Mesenchymal stem cell (in vitro differentiated cells and primary cell): ENCODE results near the gene CDH1.

Experiments used
- DNase-seq: peaks from one replicate; pipeline ENCODE4 v3.0.0-alpha.2; 2013
- H2AFZ ChIP-seq: one replicate; pipeline ENCODE4 v1.6.1; 2013; ENCODE audit warnings: low read depth, mild to moderate bottlenecking, control low read depth, inconsistent platforms, low read length, moderate library complexity
- H2AK5ac ChIP-seq: 2 replicates; pipeline ENCODE4 v1.6.1; 2013; ENCODE audit warnings: low read length, moderate library complexity, mild to moderate bottlenecking, inconsistent platforms; ENCODE audit not compliant: severe bottlenecking
- H2BK120ac ChIP-seq: one replicate; pipeline ENCODE4 v1.6.1; 2013; ENCODE audit warnings: low read depth, mild to moderate bottlenecking, inconsistent platforms, low read length, moderate library complexity
- H2BK12ac ChIP-seq, 2 experiments: one replicate each; pipeline ENCODE4 v1.6.1; 2013; ENCODE audit warnings: inconsistent platforms in 2 of 2, low read length in 2 of 2, mild to moderate bottlenecking in 2 of 2, moderate library complexity in 2 of 2, control low read depth in 1 of 2
- H2BK15ac ChIP-seq: one replicate; pipeline ENCODE4 v1.6.1; 2013; ENCODE audit warnings: mild to moderate bottlenecking, low read depth, inconsistent platforms; ENCODE audit not compliant: poor library complexity, severe bottlenecking
- H2BK5ac ChIP-seq: 2 replicates; pipeline ENCODE4 v1.6.1; 2013; ENCODE audit warnings: low read depth, mild to moderate bottlenecking, low read length, control low read depth, inconsistent platforms; ENCODE audit not compliant: poor library complexity, severe bottlenecking
- H3K14ac ChIP-seq, 2 experiments: one replicate each; pipeline ENCODE4 v1.6.1; 2013; ENCODE audit warnings: inconsistent platforms in 2 of 2, low read length in 2 of 2, control low read depth in 1 of 2, mild to moderate bottlenecking in 1 of 2, moderate library complexity in 1 of 2
- H3K18ac ChIP-seq, 2 experiments: one replicate each; pipeline ENCODE4 v1.6.1; 2013; ENCODE audit warnings: inconsistent platforms in 2 of 2, low read length in 2 of 2, control low read depth in 1 of 2, low read depth in 1 of 2, mild to moderate bottlenecking in 1 of 2
- H3K23ac ChIP-seq, 2 experiments: one replicate each; pipeline ENCODE4 v1.6.1; 2013; ENCODE audit warnings: inconsistent platforms in 2 of 2, low read length in 2 of 2, mild to moderate bottlenecking in 2 of 2, moderate library complexity in 2 of 2, control low read depth in 1 of 2
- H3K27ac ChIP-seq: 2 replicates; pipeline ENCODE4 v1.5.1; 2013; ENCODE audit warnings: mild to moderate bottlenecking, moderate library complexity, low read length, control low read depth, inconsistent platforms; ENCODE audit not compliant: poor library complexity, severe bottlenecking
- H3K27me3 ChIP-seq, 2 experiments: 2 replicates each; pipeline versions ENCODE4 v1.6.1 to v1.7.0; 2013; ENCODE audit warnings: low read length in 2 of 2, mild to moderate bottlenecking in 2 of 2, moderate library complexity in 2 of 2, control low read depth in 1 of 2, inconsistent platforms in 1 of 2; ENCODE audit not compliant: control insufficient read depth in 1 of 2, insufficient read depth in 1 of 2
- H3K36me3 ChIP-seq, 2 experiments: 2 replicates each; pipeline versions ENCODE4 v1.6.1 to v1.7.0; 2013; ENCODE audit warnings: low read length in 2 of 2, control low read depth in 1 of 2, inconsistent platforms in 1 of 2, low read depth in 1 of 2, mild to moderate bottlenecking in 1 of 2; ENCODE audit not compliant: insufficient read depth in 2 of 2, control insufficient read depth in 1 of 2
- H3K4ac ChIP-seq, 2 experiments: one replicate each; pipeline ENCODE4 v1.6.1; 2013; ENCODE audit warnings: inconsistent platforms in 2 of 2, low read length in 2 of 2, mild to moderate bottlenecking in 2 of 2, moderate library complexity in 2 of 2, control low read depth in 1 of 2, low read depth in 1 of 2
- H3K4me1 ChIP-seq: 2 replicates; pipeline ENCODE4 v1.6.1; 2013; ENCODE audit warnings: low read depth, low read length, control low read depth; ENCODE audit not compliant: control insufficient read depth, insufficient read depth
- H3K4me2 ChIP-seq: 2 replicates; pipeline ENCODE4 v1.6.1; 2013; ENCODE audit warnings: low read length, mild to moderate bottlenecking, inconsistent platforms; ENCODE audit not compliant: poor library complexity, severe bottlenecking
- H3K4me3 ChIP-seq, 2 experiments: 2 replicates each; pipeline versions ENCODE4 v1.5.1 to v1.7.0; 2013; ENCODE audit warnings: low read length in 2 of 2, mild to moderate bottlenecking in 2 of 2, control low read depth in 1 of 2, low read depth in 1 of 2; ENCODE audit not compliant: insufficient read depth in 1 of 2
- H3K79me1 ChIP-seq: replicated peaks from 2 replicates; pipeline ENCODE4 v1.6.1; 2013; ENCODE audit warnings: mild to moderate bottlenecking, control low read depth, low read length, inconsistent platforms; ENCODE audit not compliant: poor library complexity, severe bottlenecking
- H3K9ac ChIP-seq: 2 replicates; pipeline ENCODE4 v1.7.0; 2013; ENCODE audit warnings: mild to moderate bottlenecking, low read length, moderate library complexity
- H3K9me3 ChIP-seq: 2 replicates; pipeline ENCODE4 v1.7.0; 2013; ENCODE audit warnings: mild to moderate bottlenecking, low read length; ENCODE audit not compliant: control insufficient read depth
- H4K8ac ChIP-seq: one replicate; pipeline ENCODE4 v1.6.1; 2013; ENCODE audit warnings: inconsistent platforms, mild to moderate bottlenecking, low read length, moderate library complexity
- H4K91ac ChIP-seq: one replicate; pipeline ENCODE4 v1.6.1; 2013; ENCODE audit warnings: mild to moderate bottlenecking, low read length, inconsistent platforms
- WGBS: methylation state at CpG from one replicate; pipeline ENCODE4 v1.1.7; 2013; ENCODE audit warnings: mixed read lengths; 5-methylcytosine and 5-hydroxymethylcytosine counted together

CDH1 gene

DNA sequence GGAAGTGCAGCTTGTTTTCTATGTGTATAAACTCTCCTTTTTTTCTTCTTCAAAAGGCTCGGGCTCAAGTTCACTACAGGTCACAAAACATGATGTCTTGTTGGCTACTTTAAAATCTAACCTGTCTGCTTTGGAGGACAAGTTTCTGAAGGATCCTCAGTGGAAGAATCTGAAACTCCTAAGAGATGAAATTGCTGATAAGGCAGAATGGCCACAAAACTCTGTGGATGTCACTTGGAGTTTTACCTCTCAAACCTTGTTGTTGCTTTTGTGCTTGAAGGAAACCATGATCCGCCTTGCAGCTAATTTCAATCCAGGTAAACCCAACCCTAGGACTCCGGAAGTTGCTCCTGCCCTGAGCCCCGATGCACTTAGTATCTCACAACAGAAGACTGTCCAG is 122.7 kb downstream of the CDH1 start:
- H3K4ac ChIP-seq: no peak overlapping the region
- H3K4me2 ChIP-seq: no peak overlapping the region
- no peak overlapping the region for H3K23ac ChIP-seq
- WGBS: over 99% methylated on average over 4 of the region's 4 CpGs
- no peaks in the 10 kb centered on the region for H3K4me1 ChIP-seq
- no peak overlapping the region for H2BK15ac ChIP-seq
- H3K36me3 ChIP-seq: peaks cover 15 to 35% of the 10 kb centered on the region in 2 experiments
- no peak overlapping the region for H3K14ac ChIP-seq
- no peak overlapping the region for H3K4me3 ChIP-seq
- DNase-seq: no peak
- H3K9me3 ChIP-seq: no peaks in the 10 kb centered on the region
- no peak overlapping the region for H4K8ac ChIP-seq
- no peak overlapping the region for H2AK5ac ChIP-seq
- H2BK5ac ChIP-seq: no peak overlapping the region
- no peaks in the 10 kb centered on the region for H3K27me3 ChIP-seq
- H2AFZ ChIP-seq: no peak overlapping the region
- H3K79me1 ChIP-seq: peaks cover 28% of the 10 kb centered on the region
- no peak overlapping the region for H2BK12ac ChIP-seq
- no peak overlapping the region for H3K18ac ChIP-seq
- H2BK120ac ChIP-seq: no peak overlapping the region
- no peak overlapping the region for H3K27ac ChIP-seq
- no peak overlapping the region for H4K91ac ChIP-seq
- no peak overlapping the region for H3K9ac ChIP-seq

DNA sequence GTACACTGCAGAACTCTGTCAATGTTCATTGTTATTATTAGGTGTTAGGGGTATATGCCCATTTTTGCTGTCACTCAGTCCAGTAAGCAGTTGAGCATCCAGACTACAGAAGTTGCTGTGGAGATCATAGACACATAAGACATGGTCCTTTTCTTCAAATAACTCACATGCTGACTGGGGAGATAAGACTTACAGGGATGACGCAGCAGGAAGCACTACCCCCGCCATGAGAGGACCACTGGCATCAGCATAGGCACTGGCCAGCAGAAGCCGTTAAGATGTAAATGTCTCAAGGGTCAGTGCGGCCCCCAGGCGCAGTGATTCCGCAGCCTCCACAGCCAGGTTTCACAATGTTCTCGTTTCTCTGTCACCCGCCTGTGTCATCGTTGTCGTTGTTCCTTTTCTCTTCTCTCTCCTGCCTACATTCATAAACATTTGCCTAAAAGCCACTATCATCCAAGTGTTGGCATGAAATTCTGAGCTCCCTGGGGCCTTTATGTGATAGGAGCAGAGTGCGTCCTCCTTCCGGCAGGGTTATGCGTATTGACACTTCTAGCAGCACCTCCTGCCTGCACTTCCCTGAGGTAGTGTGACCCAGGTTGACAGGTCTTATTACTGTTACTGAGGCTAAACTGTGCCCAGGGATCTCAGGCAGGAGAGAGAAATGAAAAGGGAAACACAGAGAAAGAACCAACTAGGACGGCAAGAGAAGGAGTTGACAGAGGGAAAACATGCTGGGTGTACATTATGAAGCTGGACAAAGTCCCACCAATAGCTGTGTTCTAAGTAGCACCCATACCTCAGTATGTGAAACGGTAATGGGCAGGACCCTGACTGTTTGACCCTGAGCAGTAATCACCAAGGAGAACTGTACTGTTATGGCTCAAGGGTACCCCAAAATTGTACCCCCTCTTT is 124.1 kb downstream of the CDH1 start:
- no peak overlapping the region for H2BK15ac ChIP-seq
- H4K8ac ChIP-seq: no peak overlapping the region
- no peak overlapping the region for H3K4ac ChIP-seq
- peaks cover 15 to 35% of the 10 kb centered on the region in 2 experiments for H3K36me3 ChIP-seq
- 96% methylated on average over 13 of the region's 15 CpGs for WGBS
- no peaks in the 10 kb centered on the region for H3K4me1 ChIP-seq
- no peak overlapping the region for H4K91ac ChIP-seq
- H2BK12ac ChIP-seq: no peak overlapping the region
- no peak overlapping the region for H2BK120ac ChIP-seq
- peaks cover 27% of the 10 kb centered on the region for H3K79me1 ChIP-seq
- H3K4me3 ChIP-seq: no peak overlapping the region
- H3K9ac ChIP-seq: no peak overlapping the region
- H3K27me3 ChIP-seq: no peaks in the 10 kb centered on the region
- no peak overlapping the region for H2AFZ ChIP-seq
- H3K27ac ChIP-seq: no peak overlapping the region
- no peak overlapping the region for H2BK5ac ChIP-seq
- H3K9me3 ChIP-seq: no peaks in the 10 kb centered on the region
- H3K14ac ChIP-seq: no peak overlapping the region
- no peak for DNase-seq
- H3K4me2 ChIP-seq: no peak overlapping the region
- H3K18ac ChIP-seq: no peak overlapping the region
- no peak overlapping the region for H2AK5ac ChIP-seq
- no peak overlapping the region for H3K23ac ChIP-seq

DNA sequence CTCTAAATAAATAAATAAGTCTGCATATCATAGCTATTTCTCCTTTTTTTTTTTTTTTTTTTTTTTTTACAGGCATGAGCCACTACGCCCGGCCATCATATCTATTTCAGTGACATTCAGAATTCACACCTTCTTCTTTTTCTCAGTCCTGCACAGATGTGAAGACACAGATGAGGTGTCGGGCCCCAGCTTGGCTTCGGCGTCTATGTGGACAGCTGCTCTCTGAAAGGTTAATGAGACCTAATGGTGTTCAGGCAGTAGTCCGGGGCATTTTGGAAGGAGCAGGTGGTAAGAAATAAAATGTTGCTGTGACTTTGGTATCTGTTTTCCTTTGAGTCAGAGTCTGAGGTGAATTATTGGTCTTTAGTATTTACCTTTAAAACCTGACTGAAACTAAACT is 129.8 kb downstream of the CDH1 start:
- WGBS: 100% methylated on average over 4 of the region's 6 CpGs
- no peak overlapping the region for H2AFZ ChIP-seq

DNA sequence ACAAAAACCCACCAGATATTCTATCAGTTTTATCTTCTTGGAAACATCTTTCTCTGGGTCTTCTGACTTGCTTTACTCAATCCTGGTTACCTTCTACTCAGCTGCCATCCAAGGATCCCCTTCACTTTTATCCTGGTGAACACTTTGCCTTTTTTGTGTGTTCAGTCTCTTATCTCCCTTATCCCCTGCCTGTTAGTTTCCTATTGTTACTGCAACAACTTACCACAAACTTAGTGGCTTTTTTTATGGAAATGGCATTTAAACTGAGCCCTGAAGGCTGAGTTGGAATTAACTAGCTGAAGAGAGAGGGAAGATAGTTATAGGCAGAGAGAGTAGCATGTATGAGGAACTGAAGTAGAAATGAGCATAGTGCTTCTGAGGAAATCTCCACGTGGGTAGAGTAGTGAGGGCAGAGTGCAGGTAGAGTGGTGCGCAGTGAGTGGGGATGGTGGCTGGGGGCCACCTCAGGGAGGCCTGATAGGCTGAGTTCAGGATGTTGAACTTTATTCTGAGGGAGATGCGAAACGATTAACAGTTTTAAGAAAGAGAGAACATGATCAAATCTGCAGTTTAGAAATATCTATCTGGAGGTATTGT is 132.5 kb downstream of the CDH1 start:
- Histone ChIP-seq H2AFZ (no peak overlapping the region), H3K4me3 (no peak overlapping the region), H2BK120ac (no peak overlapping the region), H2BK12ac (no peak overlapping the region), H2AK5ac (no peak overlapping the region), H3K14ac (no peak overlapping the region), H2BK15ac (no peak overlapping the region), H3K4me2 (no peak overlapping the region), H3K23ac (no peak overlapping the region), H4K91ac (no peak overlapping the region), H3K9ac (no peak overlapping the region), H3K27me3 (no peaks in the 10 kb centered on the region), H3K79me1 (peaks cover 4% of the 10 kb centered on the region), H4K8ac (no peak overlapping the region), H3K9me3 (no peaks in the 10 kb centered on the region), H3K18ac (no peak overlapping the region), H2BK5ac (no peak overlapping the region), H3K4me1 (no peaks in the 10 kb centered on the region), H3K27ac (no peak overlapping the region), H3K4ac (no peak overlapping the region), H3K36me3 (peaks cover 0 to 39% of the 10 kb centered on the region in 2 experiments)
- WGBS: 81% methylated on average over 4 of the region's 4 CpGs
- DNase-seq: no peak

More for the DNA sequence above, 129.8 kb downstream of the CDH1 start:
- Histone ChIP-seq H3K9ac (no peak overlapping the region), H3K27ac (no peak overlapping the region), H2BK12ac (no peak overlapping the region), H3K27me3 (no peaks in the 10 kb centered on the region), H3K14ac (no peak overlapping the region), H3K9me3 (no peaks in the 10 kb centered on the region), H3K18ac (no peak overlapping the region), H2BK120ac (no peak overlapping the region), H2BK5ac (no peak overlapping the region), H4K8ac (no peak overlapping the region), H3K4me2 (no peak overlapping the region), H3K4ac (no peak overlapping the region), H4K91ac (no peak overlapping the region), H2BK15ac (no peak overlapping the region), H3K4me1 (no peaks in the 10 kb centered on the region), H3K79me1 (peaks cover 11% of the 10 kb centered on the region), H3K36me3 (peaks cover 5 to 37% of the 10 kb centered on the region in 2 experiments), H3K4me3 (no peak overlapping the region), H3K23ac (no peak overlapping the region), H2AK5ac (no peak overlapping the region)
- DNase-seq: no peak
